SK-N-SH treated with all-trans-retinoic acid at 6 μM for 48 hours (cell line): ENCODE data around the gene TANGO6.

ENCODE experiments used
- ATAC-seq: fragments of 200-7000 bp; cut with Tn5 transposase; 3 replicates; pipeline ENCODE4 v1.9.1; 2020; ENCODE audit warnings: mild to moderate bottlenecking, moderate library complexity
- ARNTL ChIP-seq: fragments of 450-650 bp; formaldehyde crosslinking; IDR thresholded peaks from 2 replicates; pipeline ENCODE4 v1.5.0; 2020; ENCODE audit warnings: low read depth, mild to moderate bottlenecking, moderate library complexity, borderline replicate concordance
- BACH2 ChIP-seq: fragments of 250-450 bp; sonication (Bioruptor Pico); IDR thresholded peaks from 2 replicates; pipeline ENCODE4 v1.9.0; 2021; ENCODE audit warnings: mild to moderate bottlenecking, borderline replicate concordance
- CREB5 ChIP-seq: fragments of 250-450 bp; sonication (Bioruptor Pico); IDR thresholded peaks from 2 replicates; pipeline ENCODE4 v1.5.1; 2020; ENCODE audit warnings: low read depth, mild to moderate bottlenecking, moderate library complexity
- CSDC2 ChIP-seq: fragments of 250-450 bp; sonication (Bioruptor Pico); IDR thresholded peaks from 2 replicates; pipeline ENCODE4 v1.5.0; 2020; ENCODE audit warnings: mild to moderate bottlenecking, moderate library complexity
- CSRNP3 ChIP-seq: fragments of 250-450 bp; sonication (Bioruptor Pico); IDR thresholded peaks from 2 replicates; pipeline ENCODE4 v1.5.1; 2021; ENCODE audit warnings: mild to moderate bottlenecking, moderate library complexity
- GLIS3 ChIP-seq: fragments of 250-450 bp; sonication (Bioruptor Pico); IDR thresholded peaks from 2 replicates; pipeline ENCODE4 v1.5.0; 2020; ENCODE audit warnings: mild to moderate bottlenecking, moderate library complexity
- ISL1 ChIP-seq: fragments of 250-450 bp; sonication (Bioruptor Pico); IDR thresholded peaks from 2 replicates; pipeline ENCODE4 v2.1.2; 2022; ENCODE audit warnings: mild to moderate bottlenecking, moderate library complexity
- OSR1 ChIP-seq: fragments of 250-450 bp; sonication (Bioruptor Pico); IDR thresholded peaks from 2 replicates; pipeline ENCODE4 v1.8.0; 2022; ENCODE audit warnings: moderate library complexity, mild to moderate bottlenecking, inconsistent platforms
- PATZ1 ChIP-seq: fragments of 250-450 bp; sonication (Bioruptor Pico); IDR thresholded peaks from 2 replicates; pipeline ENCODE4 v1.8.0; 2020; ENCODE audit warnings: mild to moderate bottlenecking, moderate library complexity, borderline replicate concordance
- POU6F1 ChIP-seq: fragments of 250-450 bp; sonication (Bioruptor Pico); IDR thresholded peaks from 2 replicates; pipeline ENCODE4 v1.8.0; 2021; ENCODE audit warnings: low read depth, mild to moderate bottlenecking, moderate library complexity, borderline replicate concordance
- PPARA ChIP-seq: fragments of 250-450 bp; sonication (Bioruptor Pico); IDR thresholded peaks from 2 replicates; pipeline ENCODE4 v1.5.0; 2020; ENCODE audit warnings: mild to moderate bottlenecking, borderline replicate concordance
- RARB ChIP-seq: fragments of 250-450 bp; sonication (Bioruptor Pico); IDR thresholded peaks from 2 replicates; pipeline ENCODE4 v1.8.0; 2021; ENCODE audit warnings: mild to moderate bottlenecking, moderate library complexity
- SNAI2 ChIP-seq: fragments of 250-450 bp; sonication (Bioruptor Pico); IDR thresholded peaks from 2 replicates; pipeline ENCODE4 v1.5.0; 2020; ENCODE audit warnings: mild to moderate bottlenecking, moderate library complexity
- TCF4 ChIP-seq: fragments of 250-450 bp; sonication (Bioruptor Pico); IDR thresholded peaks from 2 replicates; pipeline ENCODE4 v1.8.0; 2021; ENCODE audit warnings: mild to moderate bottlenecking, moderate library complexity, borderline replicate concordance
- TOX ChIP-seq: fragments of 250-450 bp; sonication (Bioruptor Pico); IDR thresholded peaks from 2 replicates; pipeline ENCODE4 v1.8.0; 2021; ENCODE audit warnings: mild to moderate bottlenecking, moderate library complexity, borderline replicate concordance
- ZC3H10 ChIP-seq: fragments of 250-450 bp; sonication (Bioruptor Pico); IDR thresholded peaks from 2 replicates; pipeline ENCODE4 v1.5.1; 2021; ENCODE audit warnings: mild to moderate bottlenecking, moderate library complexity
- ZFP3 ChIP-seq: fragments of 250-450 bp; sonication (Bioruptor Pico); IDR thresholded peaks from 2 replicates; pipeline ENCODE4 v1.5.0; 2020; ENCODE audit warnings: mild to moderate bottlenecking, moderate library complexity
- ZFP30 ChIP-seq: fragments of 450-650 bp; formaldehyde crosslinking; IDR thresholded peaks from 2 replicates; pipeline ENCODE4 v1.5.0; 2022; ENCODE audit warnings: mild to moderate bottlenecking, moderate library complexity
- ZNF565 ChIP-seq: fragments of 450-650 bp; formaldehyde crosslinking; conservative IDR thresholded peaks from 2 replicates; pipeline ENCODE4 v1.5.0; 2020; ENCODE audit warnings: low read depth, mild to moderate bottlenecking, moderate library complexity
- ZNF70 ChIP-seq: fragments of 450-650 bp; formaldehyde crosslinking; IDR thresholded peaks from 2 replicates; pipeline ENCODE4 v1.5.0; 2020; ENCODE audit warnings: mild to moderate bottlenecking, moderate library complexity
- ZNF8 ChIP-seq: fragments of 450-650 bp; formaldehyde crosslinking; IDR thresholded peaks from 2 replicates; pipeline ENCODE4 v1.5.0; 2020; ENCODE audit warnings: mild to moderate bottlenecking, moderate library complexity

Gene TANGO6

GRCh38 chr16:68806981-68807380 is 36.4 kb upstream of the TANGO6 start (continued):
- TF ChIP-seq PATZ1 (CRISPR knock-in tag) (no peak), CSDC2 (no peak), BACH2 (no peak), ARNTL (CRISPR knock-in tag) (no peak)

- TF ChIP-seq ZC3H10 (CRISPR knock-in tag), result no peak
- TF ChIP-seq POU6F1 (CRISPR knock-in tag), result no peak
- no peak for TF ChIP-seq CSDC2
- TF ChIP-seq TOX (CRISPR knock-in tag), result no peak
- TF ChIP-seq ARNTL (CRISPR knock-in tag), result no peak
- no peak for TF ChIP-seq CSRNP3 (CRISPR knock-in tag)
- TF ChIP-seq ZNF70, result no peak
- TF ChIP-seq OSR1 (CRISPR knock-in tag), result no peak
- no peak for TF ChIP-seq PATZ1 (CRISPR knock-in tag)
- TF ChIP-seq ZFP30 (CRISPR knock-in tag), result no peak
- no peak for TF ChIP-seq PPARA (CRISPR knock-in tag)
- TF ChIP-seq GLIS3 (CRISPR knock-in tag), result no peak
- no peak for TF ChIP-seq CREB5 (CRISPR knock-in tag)
- no peak for TF ChIP-seq ZNF565 (CRISPR knock-in tag)
- TF ChIP-seq RARB (CRISPR knock-in tag), result no peak
- no peak for TF ChIP-seq SNAI2 (CRISPR knock-in tag)
- no peak for TF ChIP-seq TCF4
- no peak for TF ChIP-seq ZNF8 (CRISPR knock-in tag)
- TF ChIP-seq ZFP3, result no peak
- no peak for TF ChIP-seq ISL1
- ATAC-seq, result no peak
Measured at GRCh38 chr16:68814516-68814915, 28.8 kb upstream of the TANGO6 start.

- TF ChIP-seq PPARA (CRISPR knock-in tag) (no peak), ZC3H10 (CRISPR knock-in tag) (no peak), ISL1 (peak; percentile 44; the same call in 1 of the 2 replicates), ZNF8 (CRISPR knock-in tag) (no peak), ZNF70 (no peak), OSR1 (CRISPR knock-in tag) (no peak), RARB (CRISPR knock-in tag) (no peak)
- peak; percentile 90 for ATAC-seq
Measured at GRCh38 chr16:68823401-68824135, 19.8 kb upstream of the TANGO6 start.
